ENCODE data around the gene ZBTB48.

ZBTB48 gene

GRCh38 chr1:6614019-6614928, 34.5 kb downstream of the ZBTB48 start:
- DNase-seq = no peak

DNA sequence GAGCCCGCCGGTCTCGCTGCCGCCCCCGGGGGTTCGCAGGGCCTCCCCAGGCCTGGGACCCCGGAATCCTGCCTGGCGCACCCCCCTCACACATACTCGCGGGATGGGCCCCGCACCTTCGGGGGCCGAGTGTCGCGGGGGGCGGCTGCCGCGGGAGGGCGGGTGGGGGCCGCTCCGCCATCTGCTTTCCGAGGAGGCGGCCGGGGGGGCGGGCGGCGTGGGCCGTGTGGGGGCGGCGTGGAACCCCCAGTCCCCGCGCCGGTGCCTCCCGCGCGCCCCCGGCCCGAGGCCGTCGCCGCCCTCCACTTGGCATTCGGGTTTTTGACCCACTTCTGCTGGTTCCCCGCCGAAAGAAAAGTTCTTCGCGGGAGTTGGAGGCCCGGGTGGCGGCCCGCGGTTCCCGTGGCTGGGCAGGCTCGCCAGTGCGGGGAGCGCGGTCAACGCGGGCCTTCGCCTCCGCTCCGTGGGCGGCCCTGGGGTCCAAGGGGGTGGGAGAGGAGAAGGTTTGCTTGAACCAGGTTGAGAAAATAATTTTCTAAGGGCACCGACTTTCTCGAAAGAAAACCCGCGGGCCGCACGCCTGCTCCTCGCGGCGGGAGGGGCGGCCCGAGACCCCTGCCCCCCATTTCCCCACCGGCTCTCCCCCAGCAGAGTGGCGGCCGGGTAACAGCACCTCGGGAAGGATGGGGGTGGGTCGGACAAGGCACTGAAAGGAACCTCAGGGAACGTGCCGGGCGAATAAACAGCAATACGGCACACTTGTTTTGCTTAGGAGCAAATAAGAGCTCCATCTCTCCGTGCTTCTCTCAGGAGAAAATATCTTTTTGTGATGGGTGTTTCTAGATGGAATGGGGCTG, 35.4 kb downstream of the ZBTB48 start:
- no peak for DNase-seq

DNA sequence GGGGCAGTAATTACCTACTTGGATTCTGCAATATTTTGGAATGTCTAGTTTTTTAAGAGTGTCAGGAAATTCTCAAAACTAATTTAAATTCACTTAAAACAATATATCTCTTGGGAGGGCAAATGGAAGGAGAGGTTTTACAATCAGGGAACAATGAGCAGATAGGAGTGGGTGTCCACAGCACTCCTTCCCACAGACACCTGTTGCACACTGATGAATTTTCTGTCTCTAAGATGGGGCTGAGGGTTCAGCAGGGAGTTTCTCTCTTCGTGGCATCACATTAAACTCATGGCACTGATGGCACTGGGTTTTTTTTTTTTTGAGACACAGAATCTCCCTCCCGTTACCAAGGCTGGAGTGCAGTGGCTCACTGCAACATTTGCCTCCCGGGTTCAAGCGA, 39.3 kb downstream of the ZBTB48 start:
- DNase-seq = no peak

DNA sequence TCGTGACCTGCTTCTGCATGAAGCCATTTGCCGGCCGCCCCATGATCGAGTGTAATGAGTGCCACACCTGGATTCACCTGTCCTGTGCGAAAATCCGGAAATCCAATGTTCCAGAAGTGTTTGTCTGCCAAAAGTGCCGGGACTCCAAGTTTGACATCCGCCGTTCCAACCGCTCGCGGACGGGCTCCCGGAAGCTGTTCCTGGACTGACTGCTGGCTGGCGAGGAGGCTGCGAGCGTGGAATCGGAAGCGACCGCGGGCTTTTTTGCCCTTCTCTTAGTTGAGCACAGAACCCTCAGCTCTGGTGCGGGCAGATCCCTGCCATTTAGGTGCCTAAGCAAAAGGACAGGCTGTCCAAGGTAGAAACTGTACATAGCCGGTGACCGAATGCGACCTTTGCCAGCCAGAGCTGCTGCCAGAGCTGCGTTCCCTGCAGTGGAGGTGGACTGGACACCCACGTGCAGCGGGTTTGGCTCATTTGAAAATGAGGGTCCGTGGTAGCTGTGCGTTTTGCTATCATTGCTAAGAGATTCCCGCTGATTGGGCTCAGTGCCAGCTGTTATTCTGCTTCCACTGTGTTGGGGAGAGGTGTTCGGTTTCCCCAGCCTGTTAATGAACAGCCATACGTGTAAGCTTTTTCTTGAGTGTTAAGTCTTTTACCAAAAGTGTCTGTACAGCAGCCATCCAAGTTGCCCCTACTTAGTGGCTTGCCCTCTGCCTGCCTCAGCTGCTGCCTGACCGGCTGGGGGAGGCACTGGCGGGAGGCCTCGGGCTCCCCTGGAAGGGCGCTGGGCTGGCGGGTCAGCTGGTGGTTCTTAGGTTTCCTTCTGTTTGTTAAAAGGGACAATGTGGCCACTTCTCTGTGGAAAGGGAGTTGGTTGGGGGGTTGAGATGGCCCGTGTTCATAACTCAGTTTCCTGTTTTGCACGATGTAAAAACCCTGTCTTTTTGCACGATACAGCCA, 41.9 kb downstream of the ZBTB48 start:
- no peak for DNase-seq

DNA sequence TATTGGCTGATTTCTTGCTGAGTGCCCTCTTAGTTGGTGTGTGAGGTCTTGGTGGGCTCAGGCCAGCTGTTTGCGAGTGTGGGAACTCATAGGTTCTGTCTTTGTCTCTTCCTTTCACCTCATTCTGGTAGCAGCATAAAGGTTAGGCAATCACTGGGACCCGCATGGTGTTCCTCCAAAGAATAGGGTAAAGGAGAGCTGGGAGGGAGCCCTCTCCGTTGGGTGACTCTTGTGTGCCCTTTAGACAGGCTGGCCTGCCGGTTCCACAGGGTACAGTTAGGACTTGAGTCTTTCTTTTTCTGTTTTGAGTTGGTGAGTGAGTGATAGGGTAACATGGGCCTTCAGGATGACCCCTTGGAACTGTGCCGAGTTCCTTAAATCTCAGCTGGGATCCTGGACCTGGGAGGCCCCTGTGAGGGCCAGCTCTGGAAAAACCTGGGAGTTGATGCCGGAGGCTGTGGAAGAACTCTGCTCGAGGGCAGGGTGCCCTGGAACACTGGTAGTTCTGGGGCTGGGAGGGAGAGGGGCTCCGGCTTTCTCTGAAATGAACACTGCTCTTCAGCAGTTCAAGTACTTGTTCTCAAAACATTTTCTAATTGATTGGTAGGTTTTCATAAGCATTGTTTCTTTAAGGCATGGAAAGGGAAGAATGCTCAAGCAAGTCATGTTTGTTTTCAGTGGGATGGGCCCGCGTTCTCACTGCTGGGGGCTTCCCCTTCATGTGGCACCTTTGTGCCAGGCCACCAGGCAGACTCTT, 42.8 kb downstream of the ZBTB48 start:
- no peak for DNase-seq

- no peak for DNase-seq
These were observed 43.6 kb downstream of the ZBTB48 start for GRCh38 chr1:6623269-6623965.

- peak; percentile 78 for DNase-seq
These were observed 45.2 kb downstream of the ZBTB48 start, which contains the start of gene THAP3 for GRCh38 chr1:6624710-6625583. Gene THAP3 (plus strand): TSS chr1:6624868. CDS start chr1:6625219, 351 bp downstream.

GRCh38 chr1:6625584-6626149, 45.9 kb downstream of the ZBTB48 start:
- no peak for DNase-seq

- no peak for DNase-seq
These were observed 47.2 kb downstream of the ZBTB48 start for GRCh38 chr1:6627031-6627430.

- no peak for DNase-seq
These were observed 48.2 kb downstream of the ZBTB48 start for GRCh38 chr1:6627841-6628545.

GRCh38 chr1:6628971-6629479, 49.2 kb downstream of the ZBTB48 start:
- no peak for DNase-seq

- DNase-seq = no peak
These were observed 50.2 kb downstream of the ZBTB48 start for GRCh38 chr1:6630027-6630426.

GRCh38 chr1:6631058-6631457, 51.3 kb downstream of the ZBTB48 start:
- DNase-seq = no peak

- no peak for DNase-seq
These were observed 53.1 kb downstream of the ZBTB48 start for GRCh38 chr1:6632588-6633514.

- DNase-seq = peak; percentile 13
These were observed 54.7 kb downstream of the ZBTB48 start for GRCh38 chr1:6634371-6635052.

- no peak for DNase-seq
These were observed 55.5 kb downstream of the ZBTB48 start for GRCh38 chr1:6635161-6635909.
